GM18526 (cell line): Measurements from ENCODE around the gene HNF4A.

Experiments used
- POLR2A ChIP-seq: IDR thresholded peaks from 3 replicates; pipeline ENCODE4 v1.6.1; 2011; ENCODE audit not compliant: insufficient read length; ENCODE audit errors: extremely low read depth

HNF4A gene

DNA sequence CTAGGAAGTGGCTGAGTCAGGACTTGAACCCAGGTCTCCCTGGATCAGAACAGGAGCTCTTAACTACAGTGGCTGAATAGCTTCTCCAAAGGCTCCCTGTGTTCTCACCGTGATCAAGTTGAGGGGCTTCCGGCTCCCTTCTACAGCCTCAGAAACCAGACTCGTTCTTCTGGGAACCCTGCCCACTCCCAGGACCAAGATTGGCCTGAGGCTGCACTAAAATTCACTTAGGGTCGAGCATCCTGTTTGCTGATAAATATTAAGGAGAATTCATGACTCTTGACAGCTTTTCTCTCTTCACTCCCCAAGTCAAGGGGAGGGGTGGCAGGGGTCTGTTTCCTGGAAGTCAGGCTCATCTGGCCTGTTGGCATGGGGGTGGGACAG lies 75.6 kb downstream of the HNF4A start:
- TF ChIP-seq POLR2A, result no peak

DNA sequence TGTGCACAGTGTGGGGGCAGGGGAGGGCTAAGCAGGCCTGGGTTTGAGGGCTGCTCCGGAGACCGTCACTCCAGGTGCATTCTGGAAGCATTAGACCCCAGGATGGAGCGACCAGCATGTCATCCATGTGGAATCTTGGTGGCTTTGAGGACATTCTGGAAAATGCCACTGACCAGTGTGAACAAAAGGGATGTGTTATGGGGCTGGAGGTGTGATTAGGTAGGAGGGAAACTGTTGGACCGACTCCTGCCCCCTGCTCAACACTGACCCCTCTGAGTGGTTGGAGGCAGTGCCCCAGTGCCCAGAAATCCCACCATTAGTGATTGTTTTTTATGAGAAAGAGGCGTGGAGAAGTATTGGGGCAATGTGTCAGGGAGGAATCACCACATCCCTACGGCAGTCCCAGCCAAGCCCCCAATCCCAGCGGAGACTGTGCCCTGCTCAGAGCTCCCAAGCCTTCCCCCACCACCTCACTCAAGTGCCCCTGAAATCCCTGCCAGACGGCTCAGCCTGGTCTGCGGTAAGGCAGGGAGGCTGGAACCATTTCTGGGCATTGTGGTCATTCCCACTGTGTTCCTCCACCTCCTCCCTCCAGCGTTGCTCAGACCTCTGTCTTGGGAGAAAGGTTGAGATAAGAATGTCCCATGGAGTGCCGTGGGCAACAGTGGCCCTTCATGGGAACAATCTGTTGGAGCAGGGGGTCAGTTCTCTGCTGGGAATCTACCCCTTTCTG lies 76.2 kb downstream of the HNF4A start:
- no peak for TF ChIP-seq POLR2A

DNA sequence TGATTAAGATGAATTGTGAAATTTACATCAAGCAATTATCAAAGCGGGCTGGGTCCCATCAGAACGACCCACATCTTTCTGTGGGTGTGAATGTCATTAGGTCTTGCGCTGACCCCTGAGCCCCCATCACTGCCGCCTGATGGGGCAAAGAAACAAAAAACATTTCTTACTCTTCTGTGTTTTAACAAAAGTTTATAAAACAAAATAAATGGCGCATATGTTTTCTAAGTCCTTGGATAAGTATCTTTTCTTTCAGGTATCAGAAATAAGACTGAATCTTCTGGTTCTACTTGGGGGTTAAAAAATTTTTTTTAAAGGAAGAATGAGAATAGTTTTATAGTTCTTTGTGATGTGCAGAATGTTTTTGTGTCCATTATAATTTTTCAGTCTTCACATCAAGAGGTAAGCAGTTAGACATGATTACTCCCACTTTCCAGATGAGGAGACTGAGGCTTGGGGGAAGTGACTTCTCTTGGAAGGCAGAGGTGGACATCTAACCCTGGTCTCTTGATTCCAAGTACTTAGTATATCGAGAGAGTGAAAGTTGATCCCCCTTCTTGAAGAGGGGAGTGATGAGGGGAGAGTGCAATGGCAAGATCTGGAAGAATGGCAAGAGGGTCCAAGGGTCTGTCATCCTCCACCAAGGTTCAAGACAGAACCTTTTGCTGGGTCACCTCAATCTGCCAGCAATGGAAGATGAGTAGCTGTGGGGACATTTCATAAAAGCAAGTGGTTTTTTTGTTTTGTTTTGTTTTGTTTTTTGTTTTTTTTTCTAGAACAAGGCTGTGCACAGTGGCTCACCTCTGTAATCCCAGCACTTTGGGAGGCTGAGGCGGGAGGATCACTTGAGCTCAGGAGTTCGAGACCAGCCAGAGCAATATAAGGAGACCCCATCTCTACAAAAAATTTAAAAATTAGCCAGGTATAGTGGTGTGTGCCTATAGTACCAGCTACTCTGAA lies 77.4 kb downstream of the HNF4A start:
- no peak for TF ChIP-seq POLR2A

DNA sequence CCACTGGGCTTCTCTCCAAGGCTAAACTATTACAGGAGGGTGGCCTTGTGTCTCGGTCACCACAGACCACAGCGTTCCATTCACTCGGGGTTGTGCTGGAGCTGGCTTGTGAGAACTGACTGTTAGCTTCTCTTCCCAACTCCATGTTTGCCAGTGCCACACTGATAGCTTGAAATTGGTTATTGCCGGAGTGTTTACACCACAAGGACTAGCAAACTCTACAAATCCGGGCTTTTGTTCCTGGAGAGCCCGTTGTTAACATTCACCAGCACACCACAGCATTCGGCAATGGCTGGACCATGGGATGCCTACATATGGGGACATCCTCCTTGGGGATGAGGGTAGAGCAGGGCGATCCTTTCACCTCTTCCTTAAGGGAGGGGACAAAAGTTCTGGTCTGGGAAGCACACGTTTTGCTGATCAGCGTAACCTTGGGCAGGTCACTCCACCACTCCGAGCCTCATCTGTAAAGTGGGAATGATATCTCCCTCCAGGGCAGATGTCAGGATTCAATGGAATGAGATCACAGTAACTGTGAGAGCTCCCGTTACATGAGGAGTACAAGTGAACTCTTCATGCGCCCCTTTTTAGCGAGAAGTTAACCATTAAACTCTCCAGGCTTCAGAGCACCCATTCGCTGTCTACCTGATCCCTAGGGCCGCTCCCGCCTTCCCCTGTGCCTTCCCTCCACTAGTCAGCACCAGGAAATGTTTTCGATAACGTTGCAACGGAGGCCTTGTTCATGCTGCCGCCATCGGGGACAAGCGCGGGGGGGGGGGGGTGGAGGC lies 78.4 kb downstream of the HNF4A start:
- no peak for TF ChIP-seq POLR2A

DNA sequence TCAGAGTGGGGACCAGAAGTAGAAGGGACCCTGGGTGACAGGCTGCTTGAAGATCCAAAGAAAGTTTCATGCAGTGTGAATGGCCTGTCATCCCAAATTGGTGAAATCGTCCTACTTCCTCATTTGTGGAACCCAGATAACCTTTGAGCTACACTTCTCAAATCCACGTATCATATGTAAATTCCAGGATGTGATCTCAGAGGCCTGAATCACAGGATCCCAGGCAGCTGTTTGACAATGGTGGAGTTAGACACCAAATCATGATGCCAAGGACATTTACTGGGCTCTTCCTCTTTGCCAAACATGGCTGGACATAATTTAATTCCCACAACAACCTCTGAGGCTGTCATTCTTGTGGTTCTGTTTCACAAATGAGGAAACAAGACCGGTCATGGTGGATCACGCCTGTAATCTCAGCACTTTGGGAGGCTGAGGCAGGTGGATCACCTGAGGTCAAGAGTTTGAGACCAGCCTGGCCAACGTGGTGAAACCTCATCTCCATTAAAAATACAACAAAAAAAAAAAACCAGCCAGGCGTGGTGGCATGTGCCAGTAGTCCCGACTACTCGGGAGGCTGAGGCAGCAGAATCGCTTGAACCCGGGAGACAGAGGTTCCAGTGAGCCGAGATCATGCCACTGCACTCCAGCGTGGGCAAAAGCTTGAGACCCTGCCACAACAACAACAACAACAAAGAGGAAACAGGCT lies 80.3 kb downstream of the HNF4A start:
- no peak for TF ChIP-seq POLR2A

DNA sequence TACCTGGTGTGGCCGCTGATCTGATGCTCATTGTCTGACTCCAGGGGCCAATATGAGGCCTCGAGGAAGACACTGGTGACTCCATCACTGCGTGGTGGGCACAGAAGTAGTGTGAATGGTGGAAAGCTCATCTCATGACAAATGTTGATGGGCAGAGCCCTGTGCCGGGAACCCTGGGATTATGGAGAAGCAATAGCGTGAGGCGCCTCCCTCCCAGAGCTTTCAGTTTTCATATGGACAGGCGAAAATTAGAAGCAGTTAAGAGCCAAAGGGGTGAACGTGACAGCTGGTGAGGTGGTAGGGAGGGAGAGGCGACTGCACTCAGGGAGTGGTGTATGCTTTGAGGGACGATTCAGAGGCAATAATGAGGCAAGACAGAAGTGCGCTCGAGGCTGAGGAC lies 80.9 kb downstream of the HNF4A start:
- TF ChIP-seq POLR2A, result no peak

DNA sequence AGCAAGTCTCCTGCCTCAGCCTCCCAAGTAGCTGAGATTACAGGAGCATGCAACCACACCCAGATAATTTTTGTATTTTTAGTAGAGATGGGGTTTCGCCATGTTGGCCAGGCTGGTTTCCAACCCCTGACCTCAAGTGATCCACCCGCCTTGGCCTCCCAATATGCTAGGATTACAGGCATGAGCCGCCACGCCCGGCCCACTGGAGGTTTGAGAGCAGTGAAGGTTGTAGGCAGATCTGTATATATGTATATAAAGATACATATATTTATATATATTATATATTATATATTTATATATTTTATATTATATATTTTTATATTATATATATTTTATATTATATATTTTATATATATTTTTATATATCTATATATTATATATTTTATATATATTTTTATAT lies 82.0 kb downstream of the HNF4A start:
- no peak for TF ChIP-seq POLR2A

DNA sequence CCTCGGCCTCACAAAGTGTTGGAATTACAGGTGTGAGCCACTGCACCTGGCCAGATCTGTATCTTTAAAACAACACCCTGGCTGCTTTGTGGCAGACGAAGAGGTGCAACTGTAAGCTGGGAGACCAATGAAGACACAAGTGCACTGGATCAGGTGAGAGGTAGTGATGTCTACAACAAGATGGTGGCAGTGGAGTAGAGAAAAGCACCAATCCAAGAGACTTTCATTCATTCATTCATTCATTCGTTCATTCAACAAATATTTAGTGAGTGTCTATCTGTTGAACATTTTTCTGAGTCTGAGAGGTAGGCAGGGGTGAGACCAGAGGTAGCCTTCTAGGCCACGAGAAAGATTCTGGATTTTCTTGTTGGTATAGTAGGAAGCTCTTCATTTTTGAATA lies 83.3 kb downstream of the HNF4A start:
- TF ChIP-seq POLR2A, result no peak

DNA sequence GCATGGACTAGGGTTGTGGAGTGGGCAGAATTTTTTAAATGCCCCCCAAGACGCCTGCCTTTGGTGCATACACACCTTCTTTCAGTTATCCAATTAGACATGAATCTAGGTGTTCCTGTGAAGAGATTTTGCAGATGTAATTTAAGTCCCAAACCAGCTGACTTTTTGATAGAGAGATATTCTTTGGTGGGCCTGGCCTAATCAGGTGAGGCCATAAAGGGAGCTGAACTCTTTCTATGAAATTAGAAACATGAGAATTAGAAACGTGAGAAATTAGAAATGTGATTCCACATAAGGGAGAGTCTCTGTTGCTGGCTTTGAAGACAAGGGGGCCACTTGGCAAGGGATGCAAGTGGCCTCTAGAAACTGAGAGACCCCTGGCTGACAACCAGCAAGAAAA lies 83.8 kb downstream of the HNF4A start:
- no peak for TF ChIP-seq POLR2A

DNA sequence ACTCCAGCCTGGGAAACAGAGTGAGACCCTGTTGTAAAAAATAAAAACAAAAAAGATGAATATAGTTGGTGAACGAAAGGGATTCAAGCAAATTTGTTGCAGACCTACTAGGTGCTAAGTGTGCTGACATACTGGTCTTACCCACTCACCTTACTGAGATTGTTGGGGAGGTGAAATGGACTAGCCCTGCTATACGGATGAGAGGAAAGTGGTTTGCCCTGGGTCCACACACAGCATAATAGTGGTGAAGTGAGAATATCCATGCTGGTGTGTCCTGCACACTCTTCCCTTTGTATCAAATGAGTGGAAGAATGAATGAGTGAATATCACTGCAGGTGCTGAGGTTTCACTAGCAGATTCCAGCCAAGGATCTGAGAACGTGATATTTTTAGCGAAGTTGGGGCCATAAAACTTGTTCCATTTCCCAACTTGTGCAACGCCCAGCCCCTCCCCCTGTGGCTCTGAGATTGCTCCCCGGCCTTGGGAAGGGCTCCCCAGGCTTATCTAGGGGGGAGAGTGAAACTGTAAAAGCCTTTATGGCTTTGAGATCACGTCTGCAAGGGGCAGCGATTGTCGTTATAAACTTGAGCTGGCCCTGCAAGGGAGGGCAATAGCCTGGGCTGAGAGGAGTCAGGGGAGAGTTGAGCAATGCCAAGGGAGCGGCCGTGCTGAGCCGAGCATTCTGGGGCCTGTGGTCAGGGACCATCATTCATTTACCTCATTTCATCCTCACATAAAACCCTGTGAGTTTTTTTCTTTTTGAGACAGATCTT lies 87.0 kb downstream of the HNF4A start:
- TF ChIP-seq POLR2A, result no peak

DNA sequence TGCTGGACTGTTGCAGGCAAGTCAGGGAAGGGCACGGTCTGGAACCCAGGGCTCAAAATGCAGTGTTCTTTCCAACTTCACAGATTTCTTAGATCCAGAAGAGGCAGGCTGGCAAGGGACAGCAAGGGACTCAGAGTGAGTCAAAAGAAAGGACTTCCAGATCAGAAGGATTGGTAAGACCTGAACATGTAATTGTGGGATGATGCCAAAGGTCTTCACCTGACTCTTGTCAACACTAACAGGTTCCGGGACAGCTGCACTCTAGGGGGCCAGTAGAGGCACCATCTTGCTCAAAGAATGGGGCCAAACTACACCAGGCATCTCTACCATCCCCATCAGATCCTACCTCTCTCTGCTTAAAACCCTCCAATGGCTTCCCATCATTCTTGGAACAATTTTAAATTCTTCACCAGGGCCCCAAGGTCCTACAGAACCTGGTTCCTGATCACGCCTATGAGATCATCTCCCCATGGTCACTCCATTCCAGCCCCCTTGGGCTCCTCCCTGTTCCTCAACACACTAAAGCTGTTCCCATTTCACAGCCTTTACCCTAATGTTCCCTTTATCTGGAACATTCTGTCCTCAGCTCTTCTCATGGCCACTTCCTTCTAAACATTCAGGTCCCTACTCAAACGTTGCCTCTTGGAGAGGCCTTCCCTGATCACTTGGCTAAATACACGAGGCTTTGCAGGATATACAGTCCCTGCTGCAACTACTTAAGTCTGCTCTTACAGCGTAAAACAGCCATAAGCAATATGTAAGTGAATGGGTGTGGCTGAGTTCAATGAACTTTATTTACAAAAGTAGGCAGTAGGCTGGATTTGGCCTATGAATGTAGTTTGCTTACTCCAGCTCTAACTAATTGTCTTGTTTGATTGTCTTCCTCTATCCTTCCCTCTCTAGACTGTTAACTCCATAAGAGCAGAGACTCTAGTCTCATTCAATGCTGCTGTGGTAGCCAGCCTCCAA lies 90.5 kb downstream of the HNF4A start:
- no peak for TF ChIP-seq POLR2A

DNA sequence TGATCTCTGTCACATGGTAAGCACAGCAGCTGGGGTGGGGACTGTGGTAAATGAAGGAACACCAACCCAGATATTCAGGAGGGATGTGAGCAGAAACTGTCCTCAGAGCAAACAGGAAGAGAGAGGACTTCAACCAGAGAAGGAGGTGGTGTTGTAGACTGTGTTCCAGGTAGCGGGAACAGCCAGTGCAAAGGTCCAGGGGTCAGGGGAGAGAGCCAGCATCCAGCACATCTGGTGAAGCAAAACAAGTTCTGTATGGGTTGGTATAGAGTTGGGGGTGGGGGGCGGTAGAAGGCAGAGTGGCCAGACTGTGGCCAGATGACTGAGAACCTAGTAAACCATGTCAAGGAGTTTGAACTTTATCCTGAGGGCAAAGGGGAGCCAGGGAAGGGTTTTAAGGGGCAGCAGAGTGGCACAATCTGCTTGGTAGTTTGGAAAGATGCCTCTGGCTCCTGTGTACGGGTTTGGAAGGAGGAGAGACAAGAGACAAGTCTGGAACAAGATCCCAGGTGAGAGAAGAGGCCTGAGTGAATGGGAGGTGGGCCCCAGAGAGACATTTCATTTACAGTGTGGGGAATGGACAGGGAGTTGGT lies 92.4 kb downstream of the HNF4A start:
- no peak for TF ChIP-seq POLR2A
